COLO668 (cell line): ENCODE results near the gene PLAC8L1.
"Not testable (repeated sequence)": the region's sequence is repeated elsewhere in the genome, so short reads cannot be mapped to it uniquely, and the experiment has no call there.

Experiments used
- DNase-seq: peaks from one replicate; lab custom pipeline; 2025; ENCODE audit not compliant: unreplicated experiment; lab: John Stamatoyannopoulos, UW

The PLAC8L1 gene

GRCh38 chr5:146105477-146105876 lies at the start of gene PLAC8L1:
PLAC8L1 (minus strand) TSS chr5:146105577; CDS start chr5:146104311, 1,266 bp downstream.
- DNase-seq = no peak

GRCh38 chr5:146151970-146152369 lies 46.6 kb upstream of the PLAC8L1 start:
- no peak for DNase-seq

GRCh38 chr5:146137967-146138403 lies 32.6 kb upstream of the PLAC8L1 start:
- DNase-seq = no peak

- DNase-seq = no peak
Observed at GRCh38 chr5:146130440-146131045, 25.2 kb upstream of the PLAC8L1 start.

- no peak for DNase-seq
Observed at GRCh38 chr5:146126068-146126467, 20.7 kb upstream of the PLAC8L1 start.

GRCh38 chr5:146124580-146124979 lies 19.2 kb upstream of the PLAC8L1 start:
- DNase-seq = no peak

GRCh38 chr5:146121451-146121850 lies 16.1 kb upstream of the PLAC8L1 start:
- not testable (repeated sequence) for DNase-seq

GRCh38 chr5:146118322-146118721 lies 12.9 kb upstream of the PLAC8L1 start:
- no peak for DNase-seq

- DNase-seq = not testable (repeated sequence)
Observed at GRCh38 chr5:146117216-146117615, 11.8 kb upstream of the PLAC8L1 start.

GRCh38 chr5:146116361-146116760 lies 11.0 kb upstream of the PLAC8L1 start:
- no peak for DNase-seq

- no peak for DNase-seq
Observed at GRCh38 chr5:146112476-146112875, 7.1 kb upstream of the PLAC8L1 start.

- DNase-seq = no peak
Observed at GRCh38 chr5:146111409-146111808, 6.0 kb upstream of the PLAC8L1 start.

GRCh38 chr5:146109379-146109778 lies 4.0 kb upstream of the PLAC8L1 start:
- no peak for DNase-seq

GRCh38 chr5:146108870-146109269 lies 3.5 kb upstream of the PLAC8L1 start:
- DNase-seq = not testable (repeated sequence)

GRCh38 chr5:146107901-146108300 lies 2.5 kb upstream of the PLAC8L1 start:
- DNase-seq = no peak

GRCh38 chr5:146103594-146103993 lies 1.8 kb downstream of the PLAC8L1 start:
- DNase-seq = no peak

GRCh38 chr5:146101646-146102045 lies 3.7 kb downstream of the PLAC8L1 start:
- DNase-seq = no peak

- no peak for DNase-seq
Observed at GRCh38 chr5:146098047-146098446, 7.3 kb downstream of the PLAC8L1 start.

- no peak for DNase-seq
Observed at GRCh38 chr5:146091881-146092280, 13.5 kb downstream of the PLAC8L1 start.

GRCh38 chr5:146089287-146089686 lies 16.1 kb downstream of the PLAC8L1 start:
- no peak for DNase-seq

- no peak for DNase-seq
Observed at GRCh38 chr5:146088098-146088497, 17.3 kb downstream of the PLAC8L1 start.

- DNase-seq = no peak
Observed at GRCh38 chr5:146084376-146084775, 21.0 kb downstream of the PLAC8L1 start.

- no peak for DNase-seq
Observed at GRCh38 chr5:146082798-146083197, 22.6 kb downstream of the PLAC8L1 start.
